OCI-LY7 (cell line): ENCODE measurements around the gene TTC33. TPM values are rescaled to one million over a fixed set of nuclear protein-coding genes. Genes with fewer than 3 reads are reported as not detected.

Experiments
- BruUV-seq: library from RNA; stranded (reverse); fragments of 400-500 nt; replicated peaks from 2 replicates; lab custom pipeline; 2021; lab: Mats Ljungman, UMichigan
- CTCF ChIA-PET: fragments of 300-600 bp; sonication (Branson Sonifier 250); formaldehyde crosslinking; loops from one replicate; lab custom pipeline; 2022; ENCODE audit warnings: antibody characterized with exemption; ENCODE audit not compliant: unreplicated experiment; lab: Charles Lee
- POLR2A ChIA-PET: fragments of 300-600 bp; sonication (Branson Sonifier 250); formaldehyde crosslinking; loops from one replicate; lab custom pipeline; 2022; ENCODE audit warnings: antibody characterized with exemption; lab: Charles Lee
- DNase-seq: peaks from one replicate; pipeline ENCODE4 v3.0.0-alpha.2; 2015; ENCODE audit warnings: low spot score
- H2AFZ ChIP-seq: fragments of 200-600 bp; sonication (generic), shearing (Covaris generic); 2 replicates; pipeline ENCODE4 v1.6.1; 2014; ENCODE audit warnings: mild to moderate bottlenecking, antibody characterized with exemption, low read length, moderate library complexity
- H3K27ac ChIP-seq: fragments of 200-600 bp; sonication (generic); 2 replicates; pipeline ENCODE4 v1.5.1; 2014; ENCODE audit warnings: mixed run types, low read depth, mild to moderate bottlenecking, moderate library complexity, low read length, inconsistent platforms; ENCODE audit not compliant: poor library complexity, severe bottlenecking
- H3K36me3 ChIP-seq: fragments of 200-600 bp; sonication (generic); 2 replicates; pipeline ENCODE4 v1.6.1; 2014; ENCODE audit warnings: mild to moderate bottlenecking, antibody characterized with exemption, low read length, moderate library complexity, mixed read lengths; ENCODE audit not compliant: insufficient read depth
- H3K4me1 ChIP-seq: fragments of 200-600 bp; sonication (generic); 2 replicates; pipeline ENCODE4 v1.5.1; 2014; ENCODE audit warnings: mild to moderate bottlenecking, low read length; ENCODE audit not compliant: insufficient read depth, poor library complexity, severe bottlenecking
- H3K4me2 ChIP-seq: fragments of 200-600 bp; sonication (generic); 2 replicates; pipeline ENCODE4 v1.6.1; 2014; ENCODE audit warnings: mild to moderate bottlenecking, low read length
- H3K4me3 ChIP-seq: fragments of 200-600 bp; sonication (generic); 2 replicates; pipeline ENCODE4 v1.5.1; 2014; ENCODE audit warnings: mild to moderate bottlenecking, low read depth, low read length; ENCODE audit not compliant: poor library complexity, severe bottlenecking
- H3K79me2 ChIP-seq: fragments of 200-600 bp; sonication (generic); 2 replicates; pipeline ENCODE4 v1.6.1; 2016; ENCODE audit warnings: low read depth, mild to moderate bottlenecking, low read length, moderate library complexity, mixed read lengths; ENCODE audit not compliant: insufficient read depth
- H3K9me2 ChIP-seq: fragments of 200-600 bp; sonication (generic); 2 replicates; pipeline ENCODE4 v1.6.1; 2016; ENCODE audit warnings: mild to moderate bottlenecking, low read length, mixed read lengths; ENCODE audit not compliant: insufficient read depth
- H3K9me3 ChIP-seq: fragments of 200-600 bp; sonication (generic); 2 replicates; pipeline ENCODE4 v1.6.1; 2014; ENCODE audit warnings: mild to moderate bottlenecking, mixed run types, low read length, mixed read lengths
- H4K20me1 ChIP-seq: fragments of 200-600 bp; sonication (generic); 2 replicates; pipeline ENCODE4 v1.6.1; 2014; ENCODE audit warnings: mild to moderate bottlenecking, antibody characterized with exemption, low read length, moderate library complexity, mixed read lengths; ENCODE audit not compliant: insufficient read depth
- EZH2phosphoT487 ChIP-seq: fragments of 200-600 bp; sonication (generic); IDR thresholded peaks from 2 replicates; pipeline ENCODE4 v1.6.1; 2018; ENCODE audit warnings: low read depth, borderline replicate concordance, mild to moderate bottlenecking, mixed run types, antibody characterized with exemption, low read length, moderate library complexity, mixed read lengths
- intact Hi-C: fragments of 100-400 bp; cut with micrococcal nuclease; formaldehyde crosslinking; loops from one replicate; pipeline ENCODE4 v1.10.0; 2022; ENCODE audit not compliant: unreplicated experiment
- total RNA-seq, 2 experiments: library from RNA; depleted of rRNA in 1 of 2; stranded (reverse); fragments of >200 nt in 1 of 2; shearing (Covaris generic) in 1 of 2; gene quantifications; 2 replicates each; pipeline ENCODE4 v1.2.3, GENCODE V29; 2014 to 2022
- TF ChIP-seq, protein P1 (sequence below): fragments of 200-600 bp; sonication (generic); conservative IDR thresholded peaks from 2 replicates; pipeline ENCODE4 v1.5.1; 2014; ENCODE audit warnings: mild to moderate bottlenecking, antibody characterized with exemption, low read length, moderate library complexity, mixed read lengths

Gene TTC33
- total RNA-seq, 2 experiments from 2014 or later = 15.9 to 20.5 TPM

DNA sequence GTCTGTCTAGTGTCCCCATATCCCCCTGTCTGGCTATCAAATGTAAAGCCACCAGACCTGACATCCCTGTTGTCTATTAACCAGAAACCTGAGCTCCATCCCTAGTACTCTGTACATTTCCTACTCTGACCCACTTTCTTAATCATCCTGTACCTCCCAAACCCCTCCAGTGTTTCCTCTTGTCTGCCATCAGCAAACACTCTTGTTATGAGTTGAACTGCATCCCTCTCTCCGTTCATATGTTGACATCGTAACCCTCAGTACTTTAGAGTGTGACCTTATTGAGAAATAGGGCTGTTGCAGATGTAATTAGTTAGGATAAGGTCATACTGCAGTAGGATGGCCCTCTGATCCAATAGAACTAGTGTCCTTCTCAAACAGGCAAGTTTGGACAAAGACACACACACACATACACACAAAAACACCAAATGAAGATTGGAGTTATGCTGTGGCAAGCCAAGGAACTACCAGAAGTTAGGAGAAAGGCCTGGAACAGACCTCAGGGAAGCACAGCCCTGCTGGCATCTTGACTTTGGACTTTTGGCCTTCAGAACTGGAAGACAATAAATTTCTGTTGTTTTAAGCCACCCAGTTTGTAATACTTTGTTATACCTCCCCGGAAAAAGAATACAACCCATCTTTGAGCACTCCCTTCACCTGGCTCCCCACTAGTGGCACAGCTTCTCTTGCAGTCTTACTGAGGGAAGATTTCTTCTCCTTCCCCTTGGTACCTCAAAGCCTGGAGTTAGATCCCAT is 256.1 kb downstream of the TTC33 start:
- TF ChIP-seq, protein P1, sequence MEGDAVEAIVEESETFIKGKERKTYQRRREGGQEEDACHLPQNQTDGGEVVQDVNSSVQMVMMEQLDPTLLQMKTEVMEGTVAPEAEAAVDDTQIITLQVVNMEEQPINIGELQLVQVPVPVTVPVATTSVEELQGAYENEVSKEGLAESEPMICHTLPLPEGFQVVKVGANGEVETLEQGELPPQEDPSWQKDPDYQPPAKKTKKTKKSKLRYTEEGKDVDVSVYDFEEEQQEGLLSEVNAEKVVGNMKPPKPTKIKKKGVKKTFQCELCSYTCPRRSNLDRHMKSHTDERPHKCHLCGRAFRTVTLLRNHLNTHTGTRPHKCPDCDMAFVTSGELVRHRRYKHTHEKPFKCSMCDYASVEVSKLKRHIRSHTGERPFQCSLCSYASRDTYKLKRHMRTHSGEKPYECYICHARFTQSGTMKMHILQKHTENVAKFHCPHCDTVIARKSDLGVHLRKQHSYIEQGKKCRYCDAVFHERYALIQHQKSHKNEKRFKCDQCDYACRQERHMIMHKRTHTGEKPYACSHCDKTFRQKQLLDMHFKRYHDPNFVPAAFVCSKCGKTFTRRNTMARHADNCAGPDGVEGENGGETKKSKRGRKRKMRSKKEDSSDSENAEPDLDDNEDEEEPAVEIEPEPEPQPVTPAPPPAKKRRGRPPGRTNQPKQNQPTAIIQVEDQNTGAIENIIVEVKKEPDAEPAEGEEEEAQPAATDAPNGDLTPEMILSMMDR = no peak
- no peak for TF ChIP-seq EZH2phosphoT487
- intact Hi-C loops = no loop called here
- Histone ChIP-seq H3K9me2 (no peaks in the 10 kb centered on the region), H3K4me2 (no peak overlapping the region), H3K4me3 (no peak overlapping the region), H3K4me1 (no peaks in the 10 kb centered on the region), H4K20me1 (no peaks in the 10 kb centered on the region), H3K9me3 (no peaks in the 10 kb centered on the region), H2AFZ (no peak overlapping the region), H3K27ac (no peak overlapping the region), H3K79me2 (no peaks in the 10 kb centered on the region), H3K36me3 (no peaks in the 10 kb centered on the region)
- BruUV-seq = no TSS peak
- ChIA-PET POLR2A (interaction anchor here (0.6 kb wide), 1 partner anchor 170 kb away, joined by 4 read pairs; no protein-coding TSS in a partner anchor), CTCF (no interaction called here)
- DNase-seq = no peak

DNA sequence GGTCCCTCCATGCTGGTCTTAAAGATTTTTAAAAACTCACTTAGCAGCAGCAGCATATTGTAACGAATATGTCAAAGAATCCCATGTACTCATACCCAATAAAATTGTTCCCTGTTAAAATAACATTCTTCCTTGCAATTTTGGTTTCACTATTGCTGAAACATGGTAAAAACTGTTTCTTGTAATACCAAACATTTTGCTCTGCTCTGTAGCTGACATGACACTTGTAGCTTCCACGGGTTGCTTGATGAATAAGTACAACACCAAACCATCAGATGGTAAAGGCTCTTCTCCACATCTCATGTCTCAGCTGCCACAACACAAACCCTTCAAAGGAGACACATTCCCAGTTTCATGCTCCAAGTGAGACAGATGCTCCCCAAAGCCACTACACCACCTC is 256.8 kb downstream of the TTC33 start:
- Histone ChIP-seq H3K4me3 (no peak overlapping the region), H3K9me2 (no peaks in the 10 kb centered on the region), H3K36me3 (no peaks in the 10 kb centered on the region), H3K9me3 (no peaks in the 10 kb centered on the region), H2AFZ (no peak overlapping the region), H4K20me1 (no peaks in the 10 kb centered on the region), H3K4me2 (no peak overlapping the region), H3K27ac (no peak overlapping the region), H3K79me2 (no peaks in the 10 kb centered on the region), H3K4me1 (no peaks in the 10 kb centered on the region)
- TF ChIP-seq EZH2phosphoT487 = no peak
- TF ChIP-seq, protein P1 = no peak
- ChIA-PET CTCF (no interaction called here), POLR2A (interaction anchor here (1.0 kb wide), 1 partner anchor 221 kb away, joined by 3 read pairs; no protein-coding TSS in a partner anchor)
- no TSS peak for BruUV-seq
- intact Hi-C loops = no loop called here
- DNase-seq = no peak

DNA sequence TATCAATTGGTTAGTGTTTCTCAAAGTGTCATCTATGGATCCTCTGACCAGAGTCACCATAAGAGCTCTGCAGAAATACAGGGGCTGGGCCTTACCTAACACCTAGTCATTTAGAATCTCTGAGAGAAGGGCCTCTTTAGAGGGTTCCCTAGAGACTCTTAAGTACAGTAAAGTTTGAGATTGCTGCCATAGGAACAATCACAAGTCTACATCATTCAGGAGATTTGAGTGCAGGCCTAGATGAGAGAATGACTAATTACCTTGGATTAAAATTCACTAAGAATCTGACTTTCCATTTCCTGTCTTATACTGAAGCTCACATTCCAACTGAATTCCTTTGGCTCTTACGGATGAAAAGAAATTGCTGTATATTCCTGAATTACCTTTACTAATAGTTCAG is 258.2 kb downstream of the TTC33 start:
- Histone ChIP-seq H3K9me3 (no peaks in the 10 kb centered on the region), H3K9me2 (no peaks in the 10 kb centered on the region), H3K27ac (no peak overlapping the region), H4K20me1 (no peaks in the 10 kb centered on the region), H3K79me2 (no peaks in the 10 kb centered on the region), H3K4me3 (no peak overlapping the region), H3K4me2 (no peak overlapping the region), H2AFZ (no peak overlapping the region), H3K4me1 (no peaks in the 10 kb centered on the region), H3K36me3 (no peaks in the 10 kb centered on the region)
- intact Hi-C loops = no loop called here
- no peak for DNase-seq
- no TSS peak for BruUV-seq
- ChIA-PET CTCF (no interaction called here), POLR2A (interaction anchor here (1.4 kb wide), 1 partner anchor 77 kb away, joined by 3 read pairs; no protein-coding TSS in a partner anchor)
- TF ChIP-seq, protein P1 = no peak
- TF ChIP-seq EZH2phosphoT487 = no peak
